HCT116 (cell line): Measurements from ENCODE around the gene IL17RA. TPM values are rescaled to one million over a fixed set of nuclear protein-coding genes. Genes with fewer than 3 reads are reported as not detected.

ENCODE experiments used
- ATAC-seq: fragments of 200-7000 bp; cut with Tn5 transposase; 2 replicates; pipeline ENCODE4 v1.9.1; 2020; ENCODE audit warnings: mild to moderate bottlenecking, moderate library complexity
- BruUV-seq: library from RNA; stranded (reverse); fragments of 400-500 nt; replicated peaks from 2 replicates; lab custom pipeline; 2021; lab: Mats Ljungman, UMichigan
- CTCF ChIA-PET: fragments of 300-600 bp; sonication (Branson Sonifier 250); formaldehyde crosslinking; loops from one replicate; lab custom pipeline; 2021; ENCODE audit warnings: antibody characterized with exemption; lab: Charles Lee
- POLR2A ChIA-PET: fragments of 300-600, 350-600 bp; sonication (Branson Sonifier 250); formaldehyde crosslinking; loops from one replicate; lab custom pipeline; 2021; ENCODE audit warnings: antibody characterized with exemption; lab: Charles Lee
- RAD21 ChIA-PET, 2 experiments: fragments of 300-600 bp; sonication (Branson Sonifier 250); formaldehyde crosslinking; loops; one replicate each; lab custom pipeline; 2023; ENCODE audit warnings: low total read pairs in 2 of 2; ENCODE audit not compliant: uncharacterized antibody in 2 of 2, unreplicated experiment in 2 of 2, low non-redundant PET in 1 of 2; lab: Charles Lee
- DNase-seq: peaks from one replicate; pipeline ENCODE4 v3.0.0-alpha.2; 2010; ENCODE audit warnings: low read depth, low spot score
- H2AFZ ChIP-seq: fragments of 200-600 bp; shearing (Covaris generic), sonication (generic); 2 replicates; pipeline ENCODE4 v1.6.1; 2017; ENCODE audit warnings: low read depth, mixed run types, mixed read lengths, antibody characterized with exemption, low read length; ENCODE audit not compliant: poor library complexity, severe bottlenecking
- H3K27ac ChIP-seq: 2 replicates; pipeline ENCODE4 v1.5.1; 2012; ENCODE audit warnings: low read depth, low read length
- H3K27me3 ChIP-seq: fragments of 200-600 bp; sonication (generic); 2 replicates; pipeline ENCODE4 v1.6.1; 2016; ENCODE audit warnings: mixed run types, low read length, mixed read lengths; ENCODE audit not compliant: insufficient read depth
- H3K36me3 ChIP-seq, 2 experiments: fragments of 200-500 bp in 1 of 2; fragments of 200-600 bp in 1 of 2; sonication (Bioruptor generic) in 1 of 2; sonication (generic) in 1 of 2; 2 replicates each; pipeline versions ENCODE4 v1.5.1 to v1.6.1; 2014 to 2016; ENCODE audit warnings: low read length in 2 of 2, inconsistent platforms in 1 of 2, mixed read lengths in 1 of 2, mixed run types in 1 of 2; ENCODE audit not compliant: insufficient read depth in 2 of 2, control insufficient read depth in 1 of 2
- H3K4me1 ChIP-seq, 2 experiments: fragments of 200-600 bp in 1 of 2; sonication (generic) in 1 of 2; 2 replicates each; pipeline versions ENCODE4 v1.5.1 to v1.6.1; 2012 to 2017; ENCODE audit warnings: low read length in 2 of 2, inconsistent platforms in 1 of 2, mild to moderate bottlenecking in 1 of 2, mixed read lengths in 1 of 2, mixed run types in 1 of 2, moderate library complexity in 1 of 2; ENCODE audit not compliant: insufficient read depth in 2 of 2, control insufficient read depth in 1 of 2
- H3K4me2 ChIP-seq: fragments of 200-600 bp; sonication (generic); 2 replicates; pipeline ENCODE4 v1.6.1; 2017; ENCODE audit warnings: mixed run types, low read length, mixed read lengths
- H3K4me3 ChIP-seq, 2 experiments: fragments of 200-600 bp in 1 of 2; sonication (generic) in 1 of 2; replicated peaks in 1 of 2; 2 replicates each; pipeline ENCODE4 v1.5.1; 2011 to 2016; ENCODE audit warnings: low read length in 2 of 2, control low read depth in 1 of 2, low read depth in 1 of 2, mild to moderate bottlenecking in 1 of 2, mixed read lengths in 1 of 2, mixed run types in 1 of 2
- H3K79me2 ChIP-seq: fragments of 200-600 bp; sonication (generic); 2 replicates; pipeline ENCODE4 v1.6.1; 2017; ENCODE audit warnings: mild to moderate bottlenecking, mixed run types, low read length, moderate library complexity, mixed read lengths; ENCODE audit not compliant: insufficient read depth
- H3K9ac ChIP-seq: fragments of 200-600 bp; sonication (generic); 2 replicates; pipeline ENCODE4 v1.6.1; 2016; ENCODE audit warnings: low read length, mixed read lengths
- H3K9me2 ChIP-seq: fragments of 200-600 bp; sonication (generic), shearing (Covaris generic); 2 replicates; pipeline ENCODE4 v1.6.1; 2017; ENCODE audit warnings: mixed run types, mild to moderate bottlenecking, moderate library complexity; ENCODE audit not compliant: insufficient read depth
- H3K9me3 ChIP-seq, 2 experiments: fragments of 200-500 bp in 1 of 2; fragments of 200-600 bp in 1 of 2; sonication (Bioruptor generic) in 1 of 2; sonication (generic) in 1 of 2; 2 replicates each; pipeline ENCODE4 v1.6.1; 2014 to 2017; ENCODE audit warnings: low read length in 2 of 2, mixed read lengths in 2 of 2, inconsistent platforms in 1 of 2, low read depth in 1 of 2, mild to moderate bottlenecking in 1 of 2, mixed run types in 1 of 2, moderate library complexity in 1 of 2; ENCODE audit not compliant: control insufficient read depth in 1 of 2, insufficient read depth in 1 of 2
- H4K20me1 ChIP-seq: fragments of 200-600 bp; sonication (generic), shearing (Covaris generic); 2 replicates; pipeline ENCODE4 v1.6.1; 2017; ENCODE audit warnings: mixed run types, mild to moderate bottlenecking, moderate library complexity; ENCODE audit not compliant: insufficient read depth
- CBX3 ChIP-seq: IDR thresholded peaks from 2 replicates; pipeline ENCODE4 v1.6.1; 2012; ENCODE audit warnings: low read depth
- CEBPB ChIP-seq: IDR thresholded peaks from 2 replicates; pipeline ENCODE4 v1.6.1; 2012; ENCODE audit warnings: low read depth
- EZH2phosphoT487 ChIP-seq: fragments of 200-600 bp; IDR thresholded peaks from 2 replicates; pipeline ENCODE4 v1.6.1; 2018; ENCODE audit warnings: antibody characterized with exemption, borderline replicate concordance
- FOSL1 ChIP-seq: IDR thresholded peaks from 2 replicates; pipeline ENCODE4 v1.6.1; 2012; ENCODE audit warnings: low read depth
- POLR2AphosphoS5 ChIP-seq: IDR thresholded peaks from 2 replicates; pipeline ENCODE4 v1.6.1; 2011; ENCODE audit warnings: mild to moderate bottlenecking, low read depth, low read length, moderate library complexity
- RAD21 ChIP-seq: IDR thresholded peaks from 2 replicates; pipeline ENCODE4 v1.6.1; 2012; ENCODE audit warnings: low read depth, mild to moderate bottlenecking
- SIN3A ChIP-seq: IDR thresholded peaks from 2 replicates; pipeline ENCODE4 v1.6.1; 2012; ENCODE audit warnings: low read depth
- SP1 ChIP-seq: IDR thresholded peaks from 2 replicates; pipeline ENCODE4 v1.6.1; 2012; ENCODE audit warnings: low read depth
- SRF ChIP-seq: IDR thresholded peaks from 2 replicates; pipeline ENCODE4 v1.6.1; 2012; ENCODE audit warnings: low read depth
- TCF7L2 ChIP-seq: IDR thresholded peaks from 2 replicates; pipeline ENCODE4 v1.7.0; 2011; ENCODE audit warnings: borderline replicate concordance, inconsistent platforms; ENCODE audit not compliant: insufficient read depth, insufficient read length; ENCODE audit errors: extremely low read depth
- YY1 ChIP-seq: IDR thresholded peaks from 2 replicates; pipeline ENCODE4 v1.6.1; 2011; ENCODE audit warnings: low read length, low read depth, moderate library complexity, mild to moderate bottlenecking; ENCODE audit not compliant: insufficient replicate concordance; ENCODE audit errors: extremely low read depth
- ZFX ChIP-seq: fragments of 450-650 bp; IDR thresholded peaks from 2 replicates; pipeline ENCODE4 v1.6.1; 2017
- ZNF274 ChIP-seq: fragments of 200-500 bp; sonication (Bioruptor generic); IDR thresholded peaks from 2 replicates; pipeline ENCODE4 v1.6.1; 2014; ENCODE audit warnings: mild to moderate bottlenecking, low read depth, low read length, inconsistent platforms
- intact Hi-C: fragments of 100-400 bp; cut with micrococcal nuclease; formaldehyde crosslinking; loops from 2 replicates; pipeline ENCODE4 v1.10.0; 2022
- total RNA-seq: library from RNA; stranded (reverse); gene quantifications from one replicate; pipeline ENCODE4 v1.2.1, GENCODE V29; 2021; ENCODE audit not compliant: unreplicated experiment
- TF ChIP-seq, protein P1 (sequence below): IDR thresholded peaks from 2 replicates; pipeline ENCODE4 v1.6.1; 2012; ENCODE audit warnings: low read depth
- TF ChIP-seq, protein P2 (sequence below): IDR thresholded peaks from 2 replicates; pipeline ENCODE4 v1.6.1; 2012
- TF ChIP-seq, protein P3 (sequence below), 3 experiments: fragments of 200-600 bp in 1 of 3; sonication (generic) in 1 of 3; IDR thresholded peaks in 2 of 3; conservative IDR thresholded peaks in 1 of 3; 2 replicates each; pipeline ENCODE4 v1.5.1; 2012 to 2017; ENCODE audit warnings: low read depth in 2 of 3, low read length in 2 of 3, antibody characterized with exemption in 1 of 3, borderline replicate concordance in 1 of 3, control low read depth in 1 of 3, mild to moderate bottlenecking in 1 of 3, mixed read lengths in 1 of 3, mixed run types in 1 of 3, moderate library complexity in 1 of 3; ENCODE audit not compliant: insufficient read depth in 1 of 3

IL17RA gene
- total RNA-seq, 1 experiment from 2014 or later = 17.3 TPM

DNA sequence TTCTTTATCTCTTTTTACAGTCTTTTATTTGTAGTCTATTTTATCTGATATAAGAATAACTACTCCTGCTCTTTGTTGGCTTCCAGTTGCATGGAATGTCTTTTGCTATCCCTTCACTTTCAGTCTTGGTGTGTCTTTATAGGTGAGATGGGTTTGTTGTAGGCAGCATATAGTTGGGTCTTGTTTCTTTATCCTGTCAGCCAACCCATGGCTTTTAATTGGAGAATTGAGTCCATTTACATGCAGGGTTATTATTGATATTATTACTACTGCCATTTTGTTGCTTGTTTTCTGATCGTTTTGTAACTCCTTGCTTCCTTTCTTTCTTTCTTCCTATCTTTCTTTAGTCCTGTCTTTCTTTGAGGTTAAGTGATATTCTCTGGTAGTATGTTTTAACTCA is 11.9 kb upstream of the IL17RA start:
- CTCF ChIA-PET = interaction anchor here (6.0 to 6.2 kb wide), 2 partner anchors 99 to 429 kb away, joined by 53 to 63 read pairs; no protein-coding TSS in a partner anchor

More for the DNA sequence above, 11.9 kb upstream of the IL17RA start:
- no peak overlapping the region for H3K4me3 ChIP-seq
- RAD21 ChIA-PET = no interaction called here
- no peak overlapping the region for H3K9ac ChIP-seq
- H3K9me3 ChIP-seq = no peaks in the 10 kb centered on the region
- no peak overlapping the region for H3K27ac ChIP-seq
- H3K4me1 ChIP-seq = peaks cover 9 to 24% of the 10 kb centered on the region in 2 experiments
- no peak overlapping the region for H2AFZ ChIP-seq
- H4K20me1 ChIP-seq = no peaks in the 10 kb centered on the region
- H3K4me2 ChIP-seq = no peak overlapping the region
- H3K27me3 ChIP-seq = no peaks in the 10 kb centered on the region
- no TSS peak for BruUV-seq
- TF ChIP-seq, protein P1, sequence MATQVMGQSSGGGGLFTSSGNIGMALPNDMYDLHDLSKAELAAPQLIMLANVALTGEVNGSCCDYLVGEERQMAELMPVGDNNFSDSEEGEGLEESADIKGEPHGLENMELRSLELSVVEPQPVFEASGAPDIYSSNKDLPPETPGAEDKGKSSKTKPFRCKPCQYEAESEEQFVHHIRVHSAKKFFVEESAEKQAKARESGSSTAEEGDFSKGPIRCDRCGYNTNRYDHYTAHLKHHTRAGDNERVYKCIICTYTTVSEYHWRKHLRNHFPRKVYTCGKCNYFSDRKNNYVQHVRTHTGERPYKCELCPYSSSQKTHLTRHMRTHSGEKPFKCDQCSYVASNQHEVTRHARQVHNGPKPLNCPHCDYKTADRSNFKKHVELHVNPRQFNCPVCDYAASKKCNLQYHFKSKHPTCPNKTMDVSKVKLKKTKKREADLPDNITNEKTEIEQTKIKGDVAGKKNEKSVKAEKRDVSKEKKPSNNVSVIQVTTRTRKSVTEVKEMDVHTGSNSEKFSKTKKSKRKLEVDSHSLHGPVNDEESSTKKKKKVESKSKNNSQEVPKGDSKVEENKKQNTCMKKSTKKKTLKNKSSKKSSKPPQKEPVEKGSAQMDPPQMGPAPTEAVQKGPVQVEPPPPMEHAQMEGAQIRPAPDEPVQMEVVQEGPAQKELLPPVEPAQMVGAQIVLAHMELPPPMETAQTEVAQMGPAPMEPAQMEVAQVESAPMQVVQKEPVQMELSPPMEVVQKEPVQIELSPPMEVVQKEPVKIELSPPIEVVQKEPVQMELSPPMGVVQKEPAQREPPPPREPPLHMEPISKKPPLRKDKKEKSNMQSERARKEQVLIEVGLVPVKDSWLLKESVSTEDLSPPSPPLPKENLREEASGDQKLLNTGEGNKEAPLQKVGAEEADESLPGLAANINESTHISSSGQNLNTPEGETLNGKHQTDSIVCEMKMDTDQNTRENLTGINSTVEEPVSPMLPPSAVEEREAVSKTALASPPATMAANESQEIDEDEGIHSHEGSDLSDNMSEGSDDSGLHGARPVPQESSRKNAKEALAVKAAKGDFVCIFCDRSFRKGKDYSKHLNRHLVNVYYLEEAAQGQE = no peak
- TF ChIP-seq SP1 (no peak), SRF (no peak), SIN3A (no peak), RAD21 (no peak), CBX3 (no peak), POLR2AphosphoS5 (no peak), YY1 (no peak), ZFX (no peak), EZH2phosphoT487 (no peak), ZNF274 (no peak), FOSL1 (no peak), TCF7L2 (no peak), CEBPB (no peak)
- TF ChIP-seq, protein P2, sequence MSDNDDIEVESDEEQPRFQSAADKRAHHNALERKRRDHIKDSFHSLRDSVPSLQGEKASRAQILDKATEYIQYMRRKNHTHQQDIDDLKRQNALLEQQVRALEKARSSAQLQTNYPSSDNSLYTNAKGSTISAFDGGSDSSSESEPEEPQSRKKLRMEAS = no peak
- TF ChIP-seq, protein P3, sequence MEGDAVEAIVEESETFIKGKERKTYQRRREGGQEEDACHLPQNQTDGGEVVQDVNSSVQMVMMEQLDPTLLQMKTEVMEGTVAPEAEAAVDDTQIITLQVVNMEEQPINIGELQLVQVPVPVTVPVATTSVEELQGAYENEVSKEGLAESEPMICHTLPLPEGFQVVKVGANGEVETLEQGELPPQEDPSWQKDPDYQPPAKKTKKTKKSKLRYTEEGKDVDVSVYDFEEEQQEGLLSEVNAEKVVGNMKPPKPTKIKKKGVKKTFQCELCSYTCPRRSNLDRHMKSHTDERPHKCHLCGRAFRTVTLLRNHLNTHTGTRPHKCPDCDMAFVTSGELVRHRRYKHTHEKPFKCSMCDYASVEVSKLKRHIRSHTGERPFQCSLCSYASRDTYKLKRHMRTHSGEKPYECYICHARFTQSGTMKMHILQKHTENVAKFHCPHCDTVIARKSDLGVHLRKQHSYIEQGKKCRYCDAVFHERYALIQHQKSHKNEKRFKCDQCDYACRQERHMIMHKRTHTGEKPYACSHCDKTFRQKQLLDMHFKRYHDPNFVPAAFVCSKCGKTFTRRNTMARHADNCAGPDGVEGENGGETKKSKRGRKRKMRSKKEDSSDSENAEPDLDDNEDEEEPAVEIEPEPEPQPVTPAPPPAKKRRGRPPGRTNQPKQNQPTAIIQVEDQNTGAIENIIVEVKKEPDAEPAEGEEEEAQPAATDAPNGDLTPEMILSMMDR (IDR thresholded peaks at IDR 0.05 in 2 of 3, conservative IDR thresholded peaks at IDR 0.05 in 1 of 3; ENCODE audit: borderline replicate concordance in 1 of 3, insufficient read depth in 1 of 3, low read depth in 2 of 3, low read length in 2 of 3) = no peak
- TF ChIP-seq, all 23 proteins: peak for 0
- DNase-seq (no peak), ATAC-seq (no peak)
- intact Hi-C loops = no loop called here
- POLR2A ChIA-PET = no interaction called here
- Histone ChIP-seq H3K36me3 (no peaks in the 10 kb centered on the region), H3K79me2 (no peaks in the 10 kb centered on the region), H3K9me2 (no peaks in the 10 kb centered on the region)
